Measurements from ENCODE around the gene ZDHHC11. TPM values are rescaled to one million over a fixed set of nuclear protein-coding genes. Genes with fewer than 3 reads are reported as not detected.

ZDHHC11 gene
- total and polyA plus RNA-seq, 8 donors: 14.6 to 37.1 (median 25.8) TPM

GRCh38 chr5:891837-892393 lies 41.1 kb upstream of the ZDHHC11 start:
- Histone ChIP-seq H3K4me3 (peak overlapping the region; percentile 82 to 96), H3K27ac (peak overlapping the region; percentile 79 to 86), H3K4me1 (peaks cover 5 to 30% of the 10 kb centered on the region in 2 donors), H3K36me3 (peaks cover 0 to 45% of the 10 kb centered on the region in 2 donors), H3K9me3 (no peaks in the 10 kb centered on the region), H3K27me3 (no peaks in the 10 kb centered on the region)
- ATAC-seq (peak; percentile 51), DNase-seq (peak in 3 of 4 donors; percentile 6 to 62 (median 11))
- intact Hi-C loops (cut with DNase I): no loop called here
- TF ChIP-seq CTCF (IDR thresholded peaks at IDR 0.05): no peak

- H3K4me1 ChIP-seq: peaks cover 5 to 30% of the 10 kb centered on the region in 2 donors
- H3K27ac ChIP-seq: peak overlapping the region in 1 of 2 donors; percentile 86
- H3K4me3 ChIP-seq: peak overlapping the region; percentile 82 to 96
- no peaks in the 10 kb centered on the region for H3K27me3 ChIP-seq
- no peak for TF ChIP-seq CTCF (IDR thresholded peaks at IDR 0.05)
- no peak for ATAC-seq
- DNase-seq: no peak
- peaks cover 0 to 51% of the 10 kb centered on the region in 2 donors for H3K36me3 ChIP-seq
- H3K9me3 ChIP-seq: no peaks in the 10 kb centered on the region
- intact Hi-C loops (cut with DNase I): no loop called here
Measured at GRCh38 chr5:891117-891836, 40.5 kb upstream of the ZDHHC11 start.

- Histone ChIP-seq H3K27me3 (no peaks in the 10 kb centered on the region), H3K4me1 (peaks cover 5 to 30% of the 10 kb centered on the region in 2 donors), H3K9me3 (no peaks in the 10 kb centered on the region), H3K27ac (no peak overlapping the region), H3K36me3 (peaks cover 0 to 72% of the 10 kb centered on the region in 2 donors), H3K4me3 (no peak overlapping the region)
- intact Hi-C loops (cut with DNase I): no loop called here
- ATAC-seq (no peak), DNase-seq (no peak)
- TF ChIP-seq CTCF (IDR thresholded peaks at IDR 0.05): no peak
Measured at GRCh38 chr5:889075-889710, 38.4 kb upstream of the ZDHHC11 start.

- intact Hi-C loops (cut with DNase I): no loop called here
- TF ChIP-seq CTCF (IDR thresholded peaks at IDR 0.05): no peak
- ATAC-seq (no peak), DNase-seq (no peak)
- peaks cover 5 to 30% of the 10 kb centered on the region in 2 donors for H3K4me1 ChIP-seq
- no peaks in the 10 kb centered on the region for H3K9me3 ChIP-seq
- H3K36me3 ChIP-seq: peaks cover 3 to 78% of the 10 kb centered on the region in 2 donors
- H3K27me3 ChIP-seq: no peaks in the 10 kb centered on the region
- H3K4me3 ChIP-seq: no peak overlapping the region
- no peak overlapping the region for H3K27ac ChIP-seq
Measured at GRCh38 chr5:888638-889035, 37.9 kb upstream of the ZDHHC11 start.
